CD4-positive, alpha-beta T cell (primary cell): ENCODE measurements around the gene TNS1. TPM values are rescaled to one million over a fixed set of nuclear protein-coding genes. Genes with fewer than 3 reads are reported as not detected.

Experiments
- ATAC-seq: fragments of 200-7000 bp; cut with Tn5 transposase; one replicate; pipeline ENCODE4 v1.10.0; 2022; ENCODE audit warnings: mild to moderate bottlenecking; ENCODE audit not compliant: poor library complexity
- CTCF ChIA-PET: fragments of 350-600 bp; sonication (Branson Sonifier 250); formaldehyde crosslinking; loops from one replicate; lab custom pipeline; 2021; ENCODE audit warnings: antibody characterized with exemption, inconsistent platforms; lab: Charles Lee
- POLR2A ChIA-PET: fragments of 350-600 bp; sonication (Branson Sonifier 250); formaldehyde crosslinking; loops from one replicate; lab custom pipeline; 2021; ENCODE audit warnings: antibody characterized with exemption, inconsistent platforms; lab: Charles Lee
- DNase-seq, 14 experiments: peaks; one replicate each; pipeline ENCODE4 v3.0.0-alpha.2; 2013 to 2020; ENCODE audit warnings: mixed read lengths in 2 of 14
- H3K27ac ChIP-seq, 2 donors: one replicate each; pipeline versions ENCODE4 v1.5.1 to v1.7.0; 2013; ENCODE audit warnings: low read length in 2 of 2, low read depth in 1 of 2, mild to moderate bottlenecking in 1 of 2
- H3K27me3 ChIP-seq, 2 experiments: 1 replicate in 1 of 2; 2 replicates in 1 of 2; pipeline versions ENCODE4 v1.6.1 to v1.7.0; 2013; ENCODE audit warnings: low read length in 2 of 2, control low read depth in 1 of 2, mild to moderate bottlenecking in 1 of 2, moderate library complexity in 1 of 2; ENCODE audit not compliant: insufficient read depth in 2 of 2, control insufficient read depth in 1 of 2
- H3K36me3 ChIP-seq: one replicate; pipeline ENCODE4 v1.6.1; 2013; ENCODE audit warnings: low read length, control low read depth; ENCODE audit not compliant: insufficient read depth
- H3K4me1 ChIP-seq: one replicate; pipeline ENCODE4 v1.6.1; 2013; ENCODE audit warnings: low read length, control low read depth; ENCODE audit not compliant: insufficient read depth
- H3K4me3 ChIP-seq: one replicate; pipeline ENCODE4 v1.5.1; 2013; ENCODE audit warnings: mild to moderate bottlenecking, low read length, moderate library complexity
- H3K9me3 ChIP-seq, 2 experiments: 1 replicate in 1 of 2; 2 replicates in 1 of 2; pipeline versions ENCODE4 v1.6.1 to v1.7.0; 2013; ENCODE audit warnings: low read length in 2 of 2, mild to moderate bottlenecking in 2 of 2, control low read depth in 1 of 2, moderate library complexity in 1 of 2; ENCODE audit not compliant: control insufficient read depth in 1 of 2, insufficient read depth in 1 of 2
- H3K27ac Mint-ChIP-seq: one replicate; pipeline ENCODE4 v1.8.0; 2020; ENCODE audit warnings: mixed read lengths
- H3K27me3 Mint-ChIP-seq: one replicate; pipeline ENCODE4 v1.8.0; 2021; ENCODE audit warnings: mixed read lengths
- H3K36me3 Mint-ChIP-seq: one replicate; pipeline ENCODE4 v1.8.0; 2021; ENCODE audit warnings: low read depth, mixed read lengths
- H3K4me1 Mint-ChIP-seq: one replicate; pipeline ENCODE4 v1.8.0; 2021; ENCODE audit warnings: low read depth, mixed read lengths
- H3K4me3 Mint-ChIP-seq: one replicate; pipeline ENCODE4 v1.8.0; 2020; ENCODE audit warnings: mild to moderate bottlenecking, mixed read lengths
- H3K9me3 Mint-ChIP-seq: one replicate; pipeline ENCODE4 v1.8.0; 2020; ENCODE audit warnings: mixed read lengths
- CTCF ChIP-seq: fragments of 200-600 bp; IDR thresholded peaks from one replicate; pipeline ENCODE4 v1.8.0; 2022; ENCODE audit warnings: antibody characterized with exemption, mild to moderate bottlenecking
- intact Hi-C, 2 experiments: fragments of 100-400 bp; cut with DNase I in 1 of 2; cut with micrococcal nuclease in 1 of 2; formaldehyde crosslinking; loops; one replicate each; pipeline versions ENCODE4 v1.15.1 to v1.9.0; 2023 to 2025; cut with DNase I, micrococcal nuclease
- total RNA-seq, 174 experiments: library from RNA in 2 of 174; stranded (reverse) in 2 of 174; gene quantifications; one replicate each; pipeline ENCODE4 v1.2.3 and lab custom pipeline; 2021 to 2026

Gene TNS1
- total RNA-seq, 2 experiments from 2014 or later = 0.25 to 0.34 TPM

- H3K27ac Mint-ChIP-seq = no peak overlapping the region
- H3K4me1 ChIP-seq = no peaks in the 10 kb centered on the region
- peaks cover 5% of the 10 kb centered on the region for H3K27me3 Mint-ChIP-seq
- H3K36me3 ChIP-seq = no peaks in the 10 kb centered on the region
- H3K27me3 ChIP-seq = no peaks in the 10 kb centered on the region
- POLR2A ChIA-PET = no interaction called here
- no peak overlapping the region for H3K27ac ChIP-seq
- ATAC-seq (no peak), DNase-seq (no peak)
- intact Hi-C loops = no loop called here
- H3K9me3 Mint-ChIP-seq = no peaks in the 10 kb centered on the region
- TF ChIP-seq CTCF = no peak
- CTCF ChIA-PET = no interaction called here
- H3K4me1 Mint-ChIP-seq = no peaks in the 10 kb centered on the region
- no peak overlapping the region for H3K4me3 ChIP-seq
- no peaks in the 10 kb centered on the region for H3K9me3 ChIP-seq
- no peaks in the 10 kb centered on the region for H3K36me3 Mint-ChIP-seq
- no peak overlapping the region for H3K4me3 Mint-ChIP-seq
Observed at GRCh38 chr2:217858519-217859491, 144.0 kb downstream of the TNS1 start.

- Histone ChIP-seq H3K4me1 (no peaks in the 10 kb centered on the region), H3K36me3 (no peaks in the 10 kb centered on the region), H3K4me3 (no peak overlapping the region), H3K27me3 (no peaks in the 10 kb centered on the region), H3K27ac (no peak overlapping the region), H3K9me3 (no peaks in the 10 kb centered on the region)
- intact Hi-C loops = no loop called here
- Mint-ChIP-seq H3K27me3 (peaks cover 5% of the 10 kb centered on the region), H3K4me3 (no peak overlapping the region), H3K4me1 (no peaks in the 10 kb centered on the region), H3K9me3 (no peaks in the 10 kb centered on the region), H3K36me3 (no peaks in the 10 kb centered on the region), H3K27ac (no peak overlapping the region)
- DNase-seq = no peak
- no peak for ATAC-seq
- POLR2A ChIA-PET = no interaction called here
- TF ChIP-seq CTCF = no peak
- CTCF ChIA-PET = no interaction called here
Observed at GRCh38 chr2:217857624-217858506, 144.9 kb downstream of the TNS1 start.

- ChIA-PET CTCF (no interaction called here), POLR2A (no interaction called here)
- Mint-ChIP-seq H3K27ac (no peak overlapping the region), H3K36me3 (no peaks in the 10 kb centered on the region), H3K9me3 (no peaks in the 10 kb centered on the region), H3K4me3 (no peak overlapping the region), H3K27me3 (peaks cover 5% of the 10 kb centered on the region), H3K4me1 (no peaks in the 10 kb centered on the region)
- Histone ChIP-seq H3K36me3 (no peaks in the 10 kb centered on the region), H3K27me3 (no peaks in the 10 kb centered on the region), H3K4me1 (no peaks in the 10 kb centered on the region), H3K27ac (no peak overlapping the region), H3K4me3 (no peak overlapping the region), H3K9me3 (no peaks in the 10 kb centered on the region)
- DNase-seq (no peak), ATAC-seq (no peak)
- no peak for TF ChIP-seq CTCF
- intact Hi-C loops = no loop called here
Observed at GRCh38 chr2:217856871-217857270, 145.9 kb downstream of the TNS1 start.
